Melanocyte of skin (primary cell): ENCODE measurements around the gene TAS2R42. TPM values are rescaled to one million over a fixed set of nuclear protein-coding genes. Genes with fewer than 3 reads are reported as not detected.

Experiments
- total RNA-seq, 2 donors: library from RNA; depleted of rRNA; stranded (reverse); fragments of >200 nt; gene quantifications; 2 replicates each; pipeline ENCODE4 v1.2.3, GENCODE V29; 2012

The TAS2R42 gene
- total RNA-seq = not detected

GRCh38 chr12:11186837-11187236, at the start of gene TAS2R42:
Gene TAS2R42 (minus strand): TSS chr12:11186937. CDS start chr12:11186937, 0 bp downstream.

GRCh38 chr12:11171145-11171968, 15.4 kb downstream of the TAS2R42 start, which contains the start of gene SMIM10L1:
Gene SMIM10L1 (plus strand): TSS chr12:11171194. CDS start chr12:11171357, 163 bp downstream.

Other genes starting within 250 kb of the TAS2R42 start
- 1 to 10 TPM; 2.4 to 4.7 TPM for gene TAS2R14, start 247.7 kb downstream of the TAS2R42 start, total RNA-seq
- 1 to 10 TPM; 2.4 to 6.3 TPM for gene TAS2R50, start 200.0 kb downstream of the TAS2R42 start, total RNA-seq
- gene TAS2R20, start 188.6 kb downstream of the TAS2R42 start, total RNA-seq = 1 to 10 TPM; 2.1 to 4.3 TPM
- gene TAS2R19, start 164.3 kb downstream of the TAS2R42 start, total RNA-seq = 1 to 10 TPM; 2.4 to 5.0 TPM
- gene TAS2R31, start 155.5 kb downstream of the TAS2R42 start, total RNA-seq = 1 to 10 TPM; 3.3 to 4.1 TPM
- gene TAS2R46, start 124.6 kb downstream of the TAS2R42 start, total RNA-seq = 1 to 10 TPM; 1.7 to 4.0 TPM
- gene TAS2R43, start 94.6 kb downstream of the TAS2R42 start, total RNA-seq = 1 to 10 TPM; 3.1 to 4.0 TPM
- gene TAS2R30, start 52.3 kb downstream of the TAS2R42 start, total RNA-seq = 1 to 10 TPM; 3.4 to 7.7 TPM
- 1 to 10 TPM; 4.8 to 5.7 TPM for gene SMIM10L1, start 15.7 kb downstream of the TAS2R42 start, total RNA-seq
- not detected for gene PRB3, start 82.8 kb upstream of the TAS2R42 start, total RNA-seq
- not detected for gene PRB4, start 123.5 kb upstream of the TAS2R42 start, total RNA-seq
- not detected for gene PRB2, start 208.6 kb upstream of the TAS2R42 start, total RNA-seq